ENCODE data around the gene SPRED3. TPM values are rescaled to one million over a fixed set of nuclear protein-coding genes. Genes with fewer than 3 reads are reported as not detected.
"Not testable (repeated sequence)": the region's sequence is repeated elsewhere in the genome, so short reads cannot be mapped to it uniquely, and the experiment has no call there.

SPRED3 gene
- total and polyA plus RNA-seq, 2 donors (not counting 1 experiment from before 2014, with no cell fraction given) = 1.1 to 1.7 TPM

GRCh38 chr19:38411041-38411712 lies 22.7 kb downstream of the SPRED3 start:
- ATAC-seq (ENCODE audit: low read depth) (no peak), DNase-seq (no peak)
- 100% methylated on average over 1 of the region's 13 CpGs for WGBS (ENCODE audit: insufficient coverage)
- no peak overlapping the region for H3K9ac ChIP-seq (ENCODE audit: low read length)
- H2AFZ ChIP-seq (ENCODE audit: insufficient read depth, low read depth, low read length, poor library complexity, severe bottlenecking) = no peak overlapping the region
- H3K9me3 ChIP-seq (ENCODE audit: control extremely low read depth in 1 of 3, control insufficient read depth in 2 of 3, insufficient read depth in 1 of 3, low read length in 2 of 3) = no peaks in the 10 kb centered on the region
- no peak overlapping the region for H3K27ac ChIP-seq (ENCODE audit: low read length in 2 of 2)
- intact Hi-C loops (cut with micrococcal nuclease) = no loop called here
- H3K4me1 ChIP-seq (ENCODE audit: control insufficient read depth in 2 of 2, insufficient read depth in 2 of 2, low read length in 2 of 2) = no peaks in the 10 kb centered on the region
- Mint-ChIP-seq H3K9me3 (ENCODE audit: insufficient read depth) (no peaks in the 10 kb centered on the region), H3K4me3 (no peak overlapping the region), H3K27ac (no peak overlapping the region), H3K27me3 (no peaks in the 10 kb centered on the region), H3K4me1 (no peaks in the 10 kb centered on the region)
- ChIA-PET POLR2A (interaction anchor here (1.3 kb wide), 1 partner anchor 9 kb away, joined by 4 read pairs; the partner anchor contains the start of gene FAM98C), CTCF (interaction anchor here (0.6 kb wide), 1 partner anchor 223 kb away, joined by 3 read pairs; no protein-coding TSS in a partner anchor)
- no peaks in the 10 kb centered on the region for H3K27me3 ChIP-seq (replicated peaks in 1 of 4; ENCODE audit: control extremely low read depth in 1 of 4, control insufficient read depth in 3 of 4, insufficient read depth in 4 of 4, low read length in 3 of 4)
- H3K4me2 ChIP-seq (replicated peaks; ENCODE audit: low read depth, low read length, poor library complexity, severe bottlenecking) = no peak overlapping the region
- no peak for TF ChIP-seq EZH2 (IDR thresholded peaks at IDR 0.05; ENCODE audit: borderline replicate concordance, insufficient read depth, low read depth, low read length, poor library complexity, severe bottlenecking)
- no peak for TF ChIP-seq CTCF (IDR thresholded peaks at IDR 0.05)
- no peaks in the 10 kb centered on the region for H3K79me2 ChIP-seq (ENCODE audit: control insufficient read depth, insufficient read depth, low read length)
- H3K4me3 ChIP-seq (ENCODE audit: control extremely low read depth in 1 of 5, extremely low read depth in 1 of 5, insufficient read depth in 1 of 5, low read depth in 2 of 5, low read length in 4 of 5) = no peak overlapping the region
- no peaks in the 10 kb centered on the region for H4K20me1 ChIP-seq (ENCODE audit: control insufficient read depth, insufficient read depth, low read length, poor library complexity, severe bottlenecking)
- peaks cover 2 to 14% of the 10 kb centered on the region in 2 experiments for H3K36me3 ChIP-seq (replicated peaks in 1 of 2; ENCODE audit: control extremely low read depth in 1 of 2, control insufficient read depth in 1 of 2, extremely low read depth in 1 of 2, insufficient read depth in 2 of 2, low read length in 1 of 2)

- H3K4me3 ChIP-seq (ENCODE audit: control extremely low read depth in 1 of 5, extremely low read depth in 1 of 5, insufficient read depth in 1 of 5, low read depth in 2 of 5, low read length in 4 of 5); H3K9me3 ChIP-seq (ENCODE audit: control extremely low read depth in 1 of 3, control insufficient read depth in 2 of 3, insufficient read depth in 1 of 3, low read length in 2 of 3); H3K9ac ChIP-seq (ENCODE audit: low read length); H3K79me2 ChIP-seq (ENCODE audit: control insufficient read depth, insufficient read depth, low read length); H3K27ac Mint-ChIP-seq; H3K4me3 Mint-ChIP-seq; H3K27me3 ChIP-seq (replicated peaks in 1 of 4; ENCODE audit: control extremely low read depth in 1 of 4, control insufficient read depth in 3 of 4, insufficient read depth in 4 of 4, low read length in 3 of 4); H2AFZ ChIP-seq (ENCODE audit: insufficient read depth, low read depth, low read length, poor library complexity, severe bottlenecking); ATAC-seq (ENCODE audit: low read depth); intact Hi-C loops (cut with micrococcal nuclease); H3K27ac ChIP-seq (ENCODE audit: low read length in 2 of 2); H3K36me3 ChIP-seq (replicated peaks in 1 of 2; ENCODE audit: control extremely low read depth in 1 of 2, control insufficient read depth in 1 of 2, extremely low read depth in 1 of 2, insufficient read depth in 2 of 2, low read length in 1 of 2); H3K4me1 Mint-ChIP-seq; H3K27me3 Mint-ChIP-seq; DNase-seq; H3K9me3 Mint-ChIP-seq (ENCODE audit: insufficient read depth); H3K4me1 ChIP-seq (ENCODE audit: control insufficient read depth in 2 of 2, insufficient read depth in 2 of 2, low read length in 2 of 2); H3K4me2 ChIP-seq (replicated peaks; ENCODE audit: low read depth, low read length, poor library complexity, severe bottlenecking); H4K20me1 ChIP-seq (ENCODE audit: control insufficient read depth, insufficient read depth, low read length, poor library complexity, severe bottlenecking): not testable (repeated sequence)
- 100% methylated on average over 5 of the region's 5 CpGs for WGBS (ENCODE audit: insufficient coverage)
- ChIA-PET POLR2A (interaction anchor here (1.3 kb wide), 1 partner anchor 9 kb away, joined by 4 read pairs; the partner anchor contains the start of gene FAM98C), CTCF (interaction anchor here (0.6 kb wide), 1 partner anchor 222 kb away, joined by 3 read pairs; no protein-coding TSS in a partner anchor)
Measured at GRCh38 chr19:38411898-38412297, 23.4 kb downstream of the SPRED3 start.

Measured in B cell (primary cell).